CD8-positive, alpha-beta memory T cell (primary cell): Measurements from ENCODE around the gene ZNRF4. TPM values are rescaled to one million over a fixed set of nuclear protein-coding genes. Genes with fewer than 3 reads are reported as not detected.

Experiments
- CTCF ChIA-PET: fragments of 350-600 bp; sonication (Branson Sonifier 250); formaldehyde crosslinking; loops from one replicate; lab custom pipeline; 2021; ENCODE audit warnings: antibody characterized with exemption; lab: Charles Lee
- POLR2A ChIA-PET: fragments of 350-600 bp; sonication (Branson Sonifier 250); formaldehyde crosslinking; loops from one replicate; lab custom pipeline; 2021; ENCODE audit warnings: antibody characterized with exemption; lab: Charles Lee
- DNase-seq, 5 donors: peaks; one replicate each; pipeline versions ENCODE4 v3.0.0 to v3.0.0-alpha.2; 2020 to 2022; ENCODE audit warnings: mixed read lengths in 1 of 5
- H3K27ac ChIP-seq: one replicate; pipeline ENCODE4 v1.7.0; 2013; ENCODE audit warnings: low read depth, mild to moderate bottlenecking, low read length, moderate library complexity
- H3K27me3 ChIP-seq: 2 replicates; pipeline ENCODE4 v1.7.0; 2013; ENCODE audit warnings: low read length, mild to moderate bottlenecking; ENCODE audit not compliant: insufficient read depth, poor library complexity, severe bottlenecking
- H3K36me3 ChIP-seq: 2 replicates; pipeline ENCODE4 v1.7.0; 2013; ENCODE audit warnings: mild to moderate bottlenecking, low read length, moderate library complexity; ENCODE audit not compliant: insufficient read depth
- H3K4me1 ChIP-seq: 2 replicates; pipeline ENCODE4 v1.7.0; 2013; ENCODE audit warnings: mild to moderate bottlenecking, low read length, moderate library complexity; ENCODE audit not compliant: insufficient read depth
- H3K4me3 ChIP-seq: 2 replicates; pipeline ENCODE4 v1.7.0; 2013; ENCODE audit warnings: mild to moderate bottlenecking, low read length
- H3K9me3 ChIP-seq: 2 replicates; pipeline ENCODE4 v1.7.0; 2013; ENCODE audit warnings: mild to moderate bottlenecking, low read length
- H3K27ac Mint-ChIP-seq, 8 donors: one replicate each; pipeline ENCODE4 v1.8.0; 2020 to 2021; ENCODE audit warnings: mixed read lengths in 8 of 8, mild to moderate bottlenecking in 6 of 8, inconsistent platforms in 3 of 8, moderate library complexity in 3 of 8
- H3K27me3 Mint-ChIP-seq, 2 donors: one replicate each; pipeline ENCODE4 v1.8.0; 2020 to 2021; ENCODE audit warnings: mixed read lengths in 2 of 2, mild to moderate bottlenecking in 1 of 2, moderate library complexity in 1 of 2
- H3K36me3 Mint-ChIP-seq, 3 donors: one replicate each; pipeline ENCODE4 v1.8.0; 2020 to 2021; ENCODE audit warnings: mixed read lengths in 3 of 3, inconsistent platforms in 1 of 3, mild to moderate bottlenecking in 1 of 3
- H3K4me1 Mint-ChIP-seq, 3 donors: one replicate each; pipeline ENCODE4 v1.8.0; 2020 to 2021; ENCODE audit warnings: mixed read lengths in 3 of 3, inconsistent platforms in 1 of 3, mild to moderate bottlenecking in 1 of 3
- H3K4me3 Mint-ChIP-seq, 7 donors: one replicate each; pipeline ENCODE4 v1.8.0; 2020 to 2021; ENCODE audit warnings: mixed read lengths in 7 of 7, mild to moderate bottlenecking in 6 of 7, moderate library complexity in 4 of 7, inconsistent platforms in 2 of 7
- H3K9me3 Mint-ChIP-seq, 5 donors: one replicate each; pipeline ENCODE4 v1.8.0; 2020 to 2022; ENCODE audit warnings: mixed read lengths in 5 of 5, mild to moderate bottlenecking in 3 of 5, moderate library complexity in 2 of 5, inconsistent platforms in 1 of 5
- polyA plus RNA-seq: library from polyadenylated mRNA; unstranded; fragments of 300-500 nt; fragmentation: Illumina TruSeq; gene quantifications from one replicate; pipeline ENCODE4 v1.2.3, GENCODE V29; 2021
- total RNA-seq, 2 experiments: library from RNA; stranded (reverse); gene quantifications; one replicate each; pipeline ENCODE4 v1.2.3, GENCODE V29; 2021

Gene ZNRF4
- total and polyA plus RNA-seq, 3 experiments from 2014 or later = not detected

- H3K4me3 ChIP-seq = no peak overlapping the region
- H3K27ac ChIP-seq = no peak overlapping the region
- no peaks in the 10 kb centered on the region for H3K36me3 ChIP-seq
- Mint-ChIP-seq H3K36me3 (no peaks in the 10 kb centered on the region), H3K27ac (no peak overlapping the region), H3K9me3 (peaks cover 0 to 6% (median 0%) of the 10 kb centered on the region in 5 donors), H3K27me3 (peaks cover 9 to 15% of the 10 kb centered on the region in 2 donors), H3K4me3 (no peak overlapping the region), H3K4me1 (no peaks in the 10 kb centered on the region)
- H3K27me3 ChIP-seq = no peaks in the 10 kb centered on the region
- H3K4me1 ChIP-seq = no peaks in the 10 kb centered on the region
- POLR2A ChIA-PET = no interaction called here
- H3K9me3 ChIP-seq = no peaks in the 10 kb centered on the region
- DNase-seq = no peak
- CTCF ChIA-PET = no interaction called here
Measured at GRCh38 chr19:5456130-5456840, 1.1 kb downstream of the ZNRF4 start.

- Mint-ChIP-seq H3K27me3 (peaks cover 9 to 14% of the 10 kb centered on the region in 2 donors), H3K4me1 (no peaks in the 10 kb centered on the region), H3K27ac (no peak overlapping the region), H3K9me3 (peaks cover 0 to 6% (median under 1%) of the 10 kb centered on the region in 5 donors), H3K4me3 (no peak overlapping the region), H3K36me3 (no peaks in the 10 kb centered on the region)
- H3K9me3 ChIP-seq = no peaks in the 10 kb centered on the region
- H3K4me1 ChIP-seq = no peaks in the 10 kb centered on the region
- no peak for DNase-seq
- H3K36me3 ChIP-seq = no peaks in the 10 kb centered on the region
- no peak overlapping the region for H3K4me3 ChIP-seq
- H3K27me3 ChIP-seq = no peaks in the 10 kb centered on the region
- H3K27ac ChIP-seq = no peak overlapping the region
- POLR2A ChIA-PET = no interaction called here
- CTCF ChIA-PET = no interaction called here
Measured at GRCh38 chr19:5456841-5457200, 1.6 kb downstream of the ZNRF4 start.

- H3K4me1 ChIP-seq = no peaks in the 10 kb centered on the region
- Mint-ChIP-seq H3K4me3 (no peak overlapping the region), H3K9me3 (peaks cover 0 to 6% (median 3%) of the 10 kb centered on the region in 5 donors), H3K36me3 (no peaks in the 10 kb centered on the region), H3K27me3 (peaks cover 9 to 14% of the 10 kb centered on the region in 2 donors), H3K27ac (peak overlapping the region in 1 of 8 donors; percentile 73), H3K4me1 (no peaks in the 10 kb centered on the region)
- ChIA-PET POLR2A (no interaction called here), CTCF (no interaction called here)
- H3K9me3 ChIP-seq = no peaks in the 10 kb centered on the region
- no peak overlapping the region for H3K4me3 ChIP-seq
- H3K27me3 ChIP-seq = no peaks in the 10 kb centered on the region
- H3K36me3 ChIP-seq = no peaks in the 10 kb centered on the region
- no peak for DNase-seq
- H3K27ac ChIP-seq = no peak overlapping the region
Measured at GRCh38 chr19:5457709-5458108, 2.5 kb downstream of the ZNRF4 start.

- CTCF ChIA-PET = no interaction called here
Measured at GRCh38 chr19:5458420-5458819, 3.2 kb downstream of the ZNRF4 start.

GRCh38 chr19:5459360-5459759 lies 4.1 kb downstream of the ZNRF4 start:
- CTCF ChIA-PET = no interaction called here
- H3K36me3 ChIP-seq = no peaks in the 10 kb centered on the region
- no peaks in the 10 kb centered on the region for H3K9me3 ChIP-seq
- Mint-ChIP-seq H3K27ac (no peak overlapping the region), H3K4me3 (no peak overlapping the region), H3K36me3 (no peaks in the 10 kb centered on the region), H3K27me3 (peaks cover 7 to 15% of the 10 kb centered on the region in 2 donors), H3K4me1 (no peaks in the 10 kb centered on the region), H3K9me3 (peaks cover 0 to 6% (median 0%) of the 10 kb centered on the region in 5 donors)
- H3K4me3 ChIP-seq = no peak overlapping the region
- no peak overlapping the region for H3K27ac ChIP-seq
- POLR2A ChIA-PET = no interaction called here
- DNase-seq = no peak
- no peaks in the 10 kb centered on the region for H3K27me3 ChIP-seq
- no peaks in the 10 kb centered on the region for H3K4me1 ChIP-seq

More at GRCh38 chr19:5458420-5458819, 3.2 kb downstream of the ZNRF4 start:
- Histone ChIP-seq H3K4me3 (no peak overlapping the region), H3K27me3 (no peaks in the 10 kb centered on the region), H3K9me3 (no peaks in the 10 kb centered on the region), H3K27ac (no peak overlapping the region), H3K4me1 (no peaks in the 10 kb centered on the region), H3K36me3 (no peaks in the 10 kb centered on the region)
- Mint-ChIP-seq H3K36me3 (no peaks in the 10 kb centered on the region), H3K4me3 (peak overlapping the region in 1 of 7 donors; percentile 58), H3K9me3 (peaks cover 0 to 4% (median 3%) of the 10 kb centered on the region in 5 donors), H3K4me1 (no peaks in the 10 kb centered on the region), H3K27me3 (peaks cover 7 to 15% of the 10 kb centered on the region in 2 donors), H3K27ac (peak overlapping the region in 1 of 8 donors; percentile 54)
- POLR2A ChIA-PET = no interaction called here
- no peak for DNase-seq

- Histone ChIP-seq H3K4me3 (no peak overlapping the region), H3K27ac (no peak overlapping the region), H3K4me1 (no peaks in the 10 kb centered on the region), H3K9me3 (no peaks in the 10 kb centered on the region), H3K36me3 (no peaks in the 10 kb centered on the region), H3K27me3 (no peaks in the 10 kb centered on the region)
- no peak overlapping the region for H3K27ac Mint-ChIP-seq
- H3K9me3 Mint-ChIP-seq = peaks cover 0 to 6% (median 0%) of the 10 kb centered on the region in 5 donors
- peaks cover 7 to 19% of the 10 kb centered on the region in 2 donors for H3K27me3 Mint-ChIP-seq
- ChIA-PET POLR2A (no interaction called here), CTCF (no interaction called here)
- H3K36me3 Mint-ChIP-seq = no peaks in the 10 kb centered on the region
- DNase-seq = no peak
- no peak overlapping the region for H3K4me3 Mint-ChIP-seq
- no peaks in the 10 kb centered on the region for H3K4me1 Mint-ChIP-seq
Measured at GRCh38 chr19:5460748-5461147, 5.5 kb downstream of the ZNRF4 start.

- Mint-ChIP-seq H3K27ac (no peak overlapping the region), H3K4me3 (no peak overlapping the region), H3K27me3 (peaks cover 7 to 25% of the 10 kb centered on the region in 2 donors), H3K9me3 (peaks cover 0 to 7% (median 0%) of the 10 kb centered on the region in 5 donors), H3K36me3 (no peaks in the 10 kb centered on the region), H3K4me1 (no peaks in the 10 kb centered on the region)
- Histone ChIP-seq H3K36me3 (no peaks in the 10 kb centered on the region), H3K9me3 (no peaks in the 10 kb centered on the region), H3K4me3 (no peak overlapping the region), H3K27ac (no peak overlapping the region), H3K27me3 (peaks cover 3% of the 10 kb centered on the region), H3K4me1 (no peaks in the 10 kb centered on the region)
- ChIA-PET CTCF (no interaction called here), POLR2A (no interaction called here)
- no peak for DNase-seq
Measured at GRCh38 chr19:5463959-5464358, 8.7 kb downstream of the ZNRF4 start.

GRCh38 chr19:5466072-5466471 lies 10.9 kb downstream of the ZNRF4 start:
- Mint-ChIP-seq H3K4me3 (no peak overlapping the region), H3K4me1 (no peaks in the 10 kb centered on the region), H3K27me3 (peaks cover 5 to 25% of the 10 kb centered on the region in 2 donors), H3K36me3 (no peaks in the 10 kb centered on the region), H3K27ac (no peak overlapping the region), H3K9me3 (peaks cover 0 to 7% (median 0%) of the 10 kb centered on the region in 5 donors)
- no peak for DNase-seq
- no peak overlapping the region for H3K27ac ChIP-seq
- H3K9me3 ChIP-seq = no peaks in the 10 kb centered on the region
- ChIA-PET POLR2A (no interaction called here), CTCF (no interaction called here)
- H3K4me3 ChIP-seq = no peak overlapping the region
- H3K27me3 ChIP-seq = peaks cover 3% of the 10 kb centered on the region
- H3K4me1 ChIP-seq = no peaks in the 10 kb centered on the region
- H3K36me3 ChIP-seq = no peaks in the 10 kb centered on the region
